ENCODE data around the gene ZNF136. TPM values are rescaled to one million over a fixed set of nuclear protein-coding genes. Genes with fewer than 3 reads are reported as not detected.

ZNF136 gene
- total RNA-seq, 1 experiment from 2014 or later: 4.3 TPM

GRCh38 chr19:12156223-12157058, 6.5 kb upstream of the ZNF136 start, which contains the start of gene ZNF625:
ZNF625 (minus strand) TSS chr19:12156734; CDS start chr19:12156558, 176 bp downstream.
- H3K27ac Mint-ChIP-seq (ENCODE audit: unreplicated experiment): no peak within 1 kb of the TSS
- intact Hi-C loops (cut with micrococcal nuclease; ENCODE audit: unreplicated experiment): no loop called here
- no peaks in the 10 kb centered on the region for H3K27me3 Mint-ChIP-seq (ENCODE audit: unreplicated experiment)
- no peaks in the 10 kb centered on the region for H3K36me3 Mint-ChIP-seq (ENCODE audit: insufficient read depth, unreplicated experiment)
- DNase-seq: no peak
- CTCF ChIA-PET: no interaction called here
- H3K9me3 Mint-ChIP-seq (ENCODE audit: low read depth, unreplicated experiment): peaks cover 5% of the 10 kb centered on the region
- BruUV-seq (replicated peaks): no TSS peak
- TF ChIP-seq CTCF (IDR thresholded peaks at IDR 0.05; ENCODE audit: unreplicated experiment): no peak
- H3K4me1 Mint-ChIP-seq (ENCODE audit: low read depth, unreplicated experiment): no peaks in the 10 kb centered on the region
- no peak within 1 kb of the TSS for H3K4me3 Mint-ChIP-seq (ENCODE audit: low read depth, unreplicated experiment)

DNA sequence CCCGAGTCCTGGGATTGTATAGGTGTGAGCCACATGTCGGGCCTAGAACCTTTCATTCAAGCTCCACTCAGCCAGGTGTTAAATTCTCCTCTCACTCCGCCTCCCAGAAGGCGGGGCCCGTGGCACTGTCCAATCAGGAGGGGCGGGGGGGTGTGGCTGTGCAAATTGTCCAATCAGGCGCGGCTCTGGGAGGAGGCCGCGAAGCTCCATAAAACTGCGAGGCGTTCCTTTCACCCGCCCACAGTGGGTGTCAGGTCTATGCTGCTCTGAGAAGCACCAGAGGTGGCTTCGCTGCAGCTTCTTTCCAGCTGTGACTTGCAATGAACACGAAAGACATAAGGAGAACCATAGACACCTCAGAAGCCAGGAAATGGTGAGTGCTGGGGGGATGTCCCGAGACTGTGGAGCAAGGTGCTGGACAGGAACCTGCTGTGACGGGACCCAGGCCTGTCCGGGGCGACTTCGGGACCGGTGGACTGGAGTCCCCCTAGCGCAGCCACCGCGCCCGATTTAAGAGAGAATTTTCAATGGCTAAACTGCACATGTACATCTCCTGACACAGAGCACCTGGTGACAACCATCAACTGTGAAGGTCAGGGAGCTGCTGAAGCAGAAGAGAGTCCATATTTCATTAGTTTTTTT, 3.0 kb upstream of the ZNF136 start:
- H3K27ac Mint-ChIP-seq (ENCODE audit: unreplicated experiment): no peak overlapping the region
- no peaks in the 10 kb centered on the region for H3K27me3 Mint-ChIP-seq (ENCODE audit: unreplicated experiment)
- no peak overlapping the region for H3K4me3 Mint-ChIP-seq (ENCODE audit: low read depth, unreplicated experiment)
- CTCF ChIA-PET: no interaction called here
- DNase-seq: no peak
- TF ChIP-seq CTCF (IDR thresholded peaks at IDR 0.05; ENCODE audit: unreplicated experiment): no peak
- intact Hi-C loops (cut with micrococcal nuclease; ENCODE audit: unreplicated experiment): no loop called here
- H3K4me1 Mint-ChIP-seq (ENCODE audit: low read depth, unreplicated experiment): peaks cover 9% of the 10 kb centered on the region
- peaks cover 5% of the 10 kb centered on the region for H3K9me3 Mint-ChIP-seq (ENCODE audit: low read depth, unreplicated experiment)
- H3K36me3 Mint-ChIP-seq (ENCODE audit: insufficient read depth, unreplicated experiment): peaks cover 16% of the 10 kb centered on the region
- no TSS peak for BruUV-seq (replicated peaks)

GRCh38 chr19:12162513-12162881, 399 bp upstream of the ZNF136 start:
- H3K27me3 Mint-ChIP-seq (ENCODE audit: unreplicated experiment): no peaks in the 10 kb centered on the region
- peak overlapping the region; percentile 92 for H3K4me3 Mint-ChIP-seq (ENCODE audit: low read depth, unreplicated experiment)
- CTCF ChIA-PET: interaction anchor here (0.7 to 1.3 kb wide), 3 partner anchors 203 to 365 kb away, joined by 3 read pairs; partner anchors contain the start of gene ZNF442
- peaks cover 5% of the 10 kb centered on the region for H3K9me3 Mint-ChIP-seq (ENCODE audit: low read depth, unreplicated experiment)
- BruUV-seq (replicated peaks): no TSS peak
- DNase-seq: no peak
- H3K36me3 Mint-ChIP-seq (ENCODE audit: insufficient read depth, unreplicated experiment): peaks cover 25% of the 10 kb centered on the region
- H3K4me1 Mint-ChIP-seq (ENCODE audit: low read depth, unreplicated experiment): peaks cover 9% of the 10 kb centered on the region
- H3K27ac Mint-ChIP-seq (ENCODE audit: unreplicated experiment): peak overlapping the region; percentile 96
- intact Hi-C loops (cut with micrococcal nuclease; ENCODE audit: unreplicated experiment): no loop called here
- no peak for TF ChIP-seq CTCF (IDR thresholded peaks at IDR 0.05; ENCODE audit: unreplicated experiment)

DNA sequence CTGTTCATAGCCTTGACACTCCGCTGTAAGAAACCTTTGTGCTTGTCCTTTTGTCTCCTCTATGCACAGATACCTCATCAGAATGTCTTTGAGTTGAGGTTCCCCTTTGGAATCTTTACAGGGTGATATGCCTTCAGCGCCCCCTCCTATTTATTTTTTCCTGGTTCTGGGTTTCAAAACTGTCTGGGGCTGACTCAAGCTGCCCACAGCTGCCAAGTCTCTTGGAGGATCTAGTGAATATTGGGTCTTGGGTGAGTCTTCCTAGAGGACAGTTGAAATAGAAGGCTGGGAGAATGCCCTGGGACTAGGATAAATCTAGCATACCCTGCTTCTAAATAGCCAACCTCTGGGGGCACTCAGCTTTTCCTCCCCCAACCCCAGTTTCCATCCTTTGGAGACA, 930 bp downstream of the ZNF136 start:
- no peak for TF ChIP-seq CTCF (IDR thresholded peaks at IDR 0.05; ENCODE audit: unreplicated experiment)
- CTCF ChIA-PET: interaction anchor here (0.5 to 1.3 kb wide), 2 partner anchors 75 to 366 kb away, joined by 3 to 4 read pairs; no protein-coding TSS in a partner anchor
- H3K27me3 Mint-ChIP-seq (ENCODE audit: unreplicated experiment): no peaks in the 10 kb centered on the region
- H3K36me3 Mint-ChIP-seq (ENCODE audit: insufficient read depth, unreplicated experiment): peaks cover 25% of the 10 kb centered on the region
- H3K4me1 Mint-ChIP-seq (ENCODE audit: low read depth, unreplicated experiment): peaks cover 9% of the 10 kb centered on the region
- peaks cover 5% of the 10 kb centered on the region for H3K9me3 Mint-ChIP-seq (ENCODE audit: low read depth, unreplicated experiment)
- BruUV-seq (replicated peaks): no TSS peak
- peak overlapping the region; percentile 96 for H3K27ac Mint-ChIP-seq (ENCODE audit: unreplicated experiment)
- H3K4me3 Mint-ChIP-seq (ENCODE audit: low read depth, unreplicated experiment): peak overlapping the region; percentile 92
- DNase-seq: no peak
- intact Hi-C loops (cut with micrococcal nuclease; ENCODE audit: unreplicated experiment): no loop called here

Measured in Calu3 (cell line).